Kasumi-1 (cell line): Measurements from ENCODE around the gene GRIK5.
A peak's percentile ranks its signal among the peaks of the same experiment; 100 is the strongest.

Experiments used
- DNase-seq, 2 experiments: peaks; one replicate each; lab custom pipeline; 2025; lab: John Stamatoyannopoulos, UW

Gene GRIK5

GRCh38 chr19:42075616-42076379 is 5.8 kb upstream of the GRIK5 start, which contains the start of gene ZNF574:
Gene ZNF574 (plus strand): TSS chr19:42076166. CDS start chr19:42078607, 2,441 bp downstream.
- DNase-seq, result peak; percentile 99

- peak; percentile 34 to 40 for DNase-seq
Observed at GRCh38 chr19:42075364-42075615, 5.3 kb upstream of the GRIK5 start.

- no peak for DNase-seq
Observed at GRCh38 chr19:42074513-42075363, 4.7 kb upstream of the GRIK5 start.

- DNase-seq, result no peak
Observed at GRCh38 chr19:42071247-42071646, 1.2 kb upstream of the GRIK5 start.

GRCh38 chr19:42068756-42069571 is 1.0 kb downstream of the GRIK5 start:
- peak; percentile 60 to 64 for DNase-seq

GRCh38 chr19:42068361-42068755 is 1.6 kb downstream of the GRIK5 start:
- no peak for DNase-seq

- DNase-seq, result no peak
Observed at GRCh38 chr19:42067315-42067888, 2.6 kb downstream of the GRIK5 start.

- no peak for DNase-seq
Observed at GRCh38 chr19:42066075-42066754, 3.8 kb downstream of the GRIK5 start.

- DNase-seq, result no peak
Observed at GRCh38 chr19:42065511-42065910, 4.5 kb downstream of the GRIK5 start.

GRCh38 chr19:42065051-42065450 is 5.0 kb downstream of the GRIK5 start:
- no peak for DNase-seq

GRCh38 chr19:42064432-42064831 is 5.6 kb downstream of the GRIK5 start:
- DNase-seq, result no peak

GRCh38 chr19:42062381-42062780 is 7.6 kb downstream of the GRIK5 start:
- DNase-seq, result no peak

GRCh38 chr19:42060117-42060516 is 9.9 kb downstream of the GRIK5 start:
- no peak for DNase-seq

GRCh38 chr19:42059196-42059595 is 10.8 kb downstream of the GRIK5 start:
- DNase-seq, result no peak

GRCh38 chr19:42057846-42058245 is 12.2 kb downstream of the GRIK5 start:
- DNase-seq, result no peak

GRCh38 chr19:42054205-42054604 is 15.8 kb downstream of the GRIK5 start:
- no peak for DNase-seq

GRCh38 chr19:42053037-42053935 is 16.7 kb downstream of the GRIK5 start:
- DNase-seq, result no peak

- DNase-seq, result no peak
Observed at GRCh38 chr19:42052241-42052863, 17.7 kb downstream of the GRIK5 start.

- no peak for DNase-seq
Observed at GRCh38 chr19:42051166-42052115, 18.6 kb downstream of the GRIK5 start.
